Stimulated activated naive CD8-positive, alpha-beta T cell treated with anti-CD3 and anti-CD28 coated beads, Interleukin-15, Interleukin-2, amounts not matched to agents 100 ng/mL and 50 ng/mL, for 24 hours (primary cell): ENCODE data around the gene CCDC169.

Source experiments
- H3K27ac Mint-ChIP-seq: one replicate; pipeline ENCODE4 v1.8.0; 2021; ENCODE audit warnings: mild to moderate bottlenecking, mixed read lengths
- H3K27me3 Mint-ChIP-seq: one replicate; pipeline ENCODE4 v1.8.0; 2021; ENCODE audit warnings: mixed read lengths
- H3K36me3 Mint-ChIP-seq: one replicate; pipeline ENCODE4 v1.8.0; 2021; ENCODE audit warnings: low read depth, mixed read lengths
- H3K4me1 Mint-ChIP-seq: one replicate; pipeline ENCODE4 v1.8.0; 2021; ENCODE audit warnings: low read depth, mixed read lengths
- H3K4me3 Mint-ChIP-seq: one replicate; pipeline ENCODE4 v1.8.0; 2021; ENCODE audit warnings: mild to moderate bottlenecking, mixed read lengths
- H3K9me3 Mint-ChIP-seq: one replicate; pipeline ENCODE4 v1.8.0; 2021; ENCODE audit warnings: mixed read lengths

Gene CCDC169

DNA sequence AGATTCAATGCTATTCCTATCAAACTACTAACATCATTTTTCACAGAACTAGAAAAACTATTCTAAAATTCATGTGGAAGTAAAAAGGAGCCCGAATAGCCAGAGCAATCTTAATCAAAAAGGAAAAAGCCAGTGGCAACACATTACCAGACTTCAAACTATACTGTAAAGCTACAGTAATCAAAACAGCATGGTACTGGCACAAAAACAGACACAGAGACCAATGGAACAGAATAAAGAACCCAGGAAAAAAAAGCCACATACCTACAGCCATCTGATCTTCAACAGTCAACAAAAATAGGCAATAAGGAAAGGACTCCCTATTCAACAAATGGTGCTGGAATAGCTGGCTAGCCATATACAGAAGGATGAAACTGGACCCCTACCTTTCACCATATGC, 72.9 kb downstream of the CCDC169 start:
- Mint-ChIP-seq H3K27ac (no peak overlapping the region), H3K4me1 (no peaks in the 10 kb centered on the region), H3K9me3 (no peaks in the 10 kb centered on the region), H3K36me3 (no peaks in the 10 kb centered on the region), H3K27me3 (no peaks in the 10 kb centered on the region), H3K4me3 (no peak overlapping the region)

DNA sequence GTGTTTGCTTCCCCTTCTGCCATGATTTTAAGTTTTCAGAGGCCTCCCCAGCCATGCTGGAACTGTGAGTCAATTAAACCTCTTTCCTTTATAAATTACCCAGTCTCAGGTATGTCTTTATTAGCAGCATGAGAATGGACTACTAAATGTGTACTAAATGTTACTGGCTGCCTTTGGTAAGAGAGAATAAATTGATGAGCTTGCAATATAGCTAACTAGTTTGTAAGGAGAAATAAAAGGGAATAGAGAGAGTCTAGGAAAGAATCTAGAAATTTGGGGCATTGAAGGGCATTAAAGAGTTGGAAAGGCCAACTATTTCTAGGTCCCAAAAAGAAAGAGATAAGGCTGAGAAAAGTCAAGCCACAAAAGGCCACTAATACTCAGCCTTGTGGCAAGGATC, 77.7 kb downstream of the CCDC169 start:
- no peak overlapping the region for H3K27ac Mint-ChIP-seq
- peaks cover 4% of the 10 kb centered on the region for H3K9me3 Mint-ChIP-seq
- no peak overlapping the region for H3K4me3 Mint-ChIP-seq
- no peaks in the 10 kb centered on the region for H3K36me3 Mint-ChIP-seq
- H3K4me1 Mint-ChIP-seq: no peaks in the 10 kb centered on the region
- H3K27me3 Mint-ChIP-seq: no peaks in the 10 kb centered on the region

DNA sequence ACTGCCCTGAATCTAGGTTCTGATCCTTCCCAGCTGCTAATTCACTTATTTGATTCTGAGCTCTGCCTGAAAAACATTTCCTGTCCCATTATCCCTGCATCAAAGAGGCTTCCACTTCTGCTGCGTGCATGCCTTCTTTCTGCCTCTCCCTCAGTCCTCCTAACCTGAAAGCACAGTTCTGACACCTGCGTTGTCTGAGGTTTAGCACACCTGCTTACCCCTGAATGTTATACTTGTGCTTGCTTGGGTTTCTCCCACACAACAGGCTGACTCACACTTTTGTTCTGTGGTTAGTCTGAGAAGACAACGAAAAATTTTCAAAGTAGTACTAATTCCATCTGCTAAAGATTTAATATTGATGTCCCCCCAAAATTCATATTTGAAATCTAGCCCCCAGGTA, 80.2 kb downstream of the CCDC169 start:
- Mint-ChIP-seq H3K4me3 (no peak overlapping the region), H3K27me3 (no peaks in the 10 kb centered on the region), H3K27ac (no peak overlapping the region), H3K4me1 (no peaks in the 10 kb centered on the region), H3K36me3 (no peaks in the 10 kb centered on the region), H3K9me3 (peaks cover 4% of the 10 kb centered on the region)

DNA sequence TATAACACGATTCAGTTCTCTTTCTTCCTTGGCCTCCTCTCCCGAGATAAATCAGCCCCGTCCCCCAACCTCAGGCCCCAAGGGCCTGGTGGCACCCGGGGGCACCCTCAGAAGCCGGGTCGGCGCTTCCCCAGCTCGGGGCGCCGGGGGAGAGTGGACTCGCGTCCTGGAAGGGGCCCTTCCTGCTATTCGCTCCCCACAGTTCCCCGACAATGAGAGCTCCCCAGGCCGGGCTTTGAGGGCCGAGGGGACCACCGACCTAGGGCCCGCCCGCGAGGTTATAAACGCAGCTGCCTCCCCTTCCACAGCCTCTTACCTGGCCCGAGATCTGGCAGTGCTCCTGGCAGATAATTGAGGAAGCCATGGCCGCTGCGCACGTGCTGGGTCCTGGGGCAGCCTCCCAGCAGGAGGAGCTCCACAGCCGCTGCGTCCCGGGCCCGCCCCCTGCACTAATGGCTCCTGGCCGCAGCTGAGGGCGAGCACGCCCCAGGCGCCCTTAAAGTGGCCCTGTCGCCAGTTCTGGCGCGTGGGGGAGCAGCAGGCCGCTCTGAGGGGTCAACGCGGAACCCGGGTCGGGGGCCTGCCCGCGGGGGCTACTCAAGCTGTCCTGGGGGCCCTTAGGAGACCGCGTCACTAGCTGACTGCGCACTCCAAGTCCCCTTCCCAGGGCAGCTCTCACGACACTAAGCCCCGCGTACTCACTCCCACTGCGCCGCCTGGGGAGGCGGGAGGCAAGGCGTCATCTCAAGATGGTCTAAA, 83.3 kb downstream of the CCDC169 start, which contains the start of gene SOHLH2:
TSS of gene SOHLH2 (minus strand) at position 394 of the 759 bp plus-strand sequence. CDS start at position 364, 30 bp downstream.
- H3K27me3 Mint-ChIP-seq: no peaks in the 10 kb centered on the region
- no peaks in the 10 kb centered on the region for H3K36me3 Mint-ChIP-seq
- no peak within 1 kb of the TSS for H3K27ac Mint-ChIP-seq
- no peak within 1 kb of the TSS for H3K4me3 Mint-ChIP-seq
- H3K4me1 Mint-ChIP-seq: no peaks in the 10 kb centered on the region
- H3K9me3 Mint-ChIP-seq: peaks cover 4% of the 10 kb centered on the region

DNA sequence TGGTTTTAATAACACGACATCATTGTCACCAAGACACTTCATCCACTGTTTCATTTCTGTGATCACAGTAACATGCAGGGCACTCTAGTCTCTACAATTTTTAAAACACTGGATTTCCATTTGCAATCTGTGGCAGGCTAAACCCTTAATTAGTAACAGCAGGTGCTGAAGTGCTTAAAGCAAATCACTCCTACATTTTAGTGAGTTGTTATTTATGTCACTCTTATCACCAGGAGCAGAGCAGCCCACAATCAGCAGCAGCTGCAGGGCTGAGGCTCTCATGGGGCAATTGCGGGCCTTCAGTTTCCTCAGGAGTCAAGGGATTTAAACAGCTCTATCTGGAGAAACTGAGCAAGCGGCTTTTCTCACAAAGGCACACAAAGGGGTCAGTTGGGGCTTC, 84.8 kb downstream of the CCDC169 start:
- no peaks in the 10 kb centered on the region for H3K4me1 Mint-ChIP-seq
- H3K27ac Mint-ChIP-seq: no peak overlapping the region
- no peaks in the 10 kb centered on the region for H3K36me3 Mint-ChIP-seq
- H3K4me3 Mint-ChIP-seq: no peak overlapping the region
- no peaks in the 10 kb centered on the region for H3K9me3 Mint-ChIP-seq
- no peaks in the 10 kb centered on the region for H3K27me3 Mint-ChIP-seq

DNA sequence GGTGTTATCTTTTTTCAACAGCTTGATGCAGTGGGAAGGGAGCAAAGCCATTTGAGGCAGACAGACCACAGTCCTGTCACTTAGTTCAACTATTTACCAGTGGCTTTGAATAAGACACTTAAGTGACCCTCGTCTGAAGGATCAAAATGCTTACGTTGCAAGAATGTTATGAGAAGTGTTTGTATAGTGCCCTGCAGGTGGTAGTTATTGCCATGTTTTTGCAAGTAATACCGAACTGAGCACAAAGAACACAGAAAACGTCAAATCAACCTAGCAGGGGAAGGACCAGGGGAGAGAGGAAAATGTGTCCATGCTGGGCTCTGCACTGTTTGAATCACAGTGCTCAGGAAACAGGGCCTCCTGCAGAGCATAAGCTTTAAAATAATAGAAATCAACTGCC, 86.0 kb downstream of the CCDC169 start:
- no peaks in the 10 kb centered on the region for H3K4me1 Mint-ChIP-seq
- H3K27me3 Mint-ChIP-seq: no peaks in the 10 kb centered on the region
- no peaks in the 10 kb centered on the region for H3K9me3 Mint-ChIP-seq
- no peaks in the 10 kb centered on the region for H3K36me3 Mint-ChIP-seq
- H3K27ac Mint-ChIP-seq: no peak overlapping the region
- no peak overlapping the region for H3K4me3 Mint-ChIP-seq

DNA sequence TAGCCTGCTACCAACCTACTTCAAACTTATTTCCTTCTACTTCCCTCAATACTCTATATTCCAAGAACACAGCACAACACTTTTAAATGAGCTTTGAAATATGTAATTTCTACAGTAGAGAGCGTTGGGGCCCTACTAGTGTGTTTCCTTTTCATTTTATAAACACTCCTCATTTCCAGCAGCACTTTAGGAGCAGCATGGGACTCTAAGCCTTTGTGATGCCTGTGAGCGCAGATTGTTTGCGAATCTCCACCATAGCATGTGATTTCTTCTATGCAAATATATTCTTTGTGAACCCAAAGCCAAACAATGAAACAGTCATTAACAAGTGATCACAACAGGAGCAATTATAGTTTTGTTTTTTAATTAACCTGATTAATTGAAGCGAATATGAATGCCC, 86.9 kb downstream of the CCDC169 start:
- Mint-ChIP-seq H3K27ac (no peak overlapping the region), H3K9me3 (no peaks in the 10 kb centered on the region), H3K27me3 (no peaks in the 10 kb centered on the region), H3K4me1 (no peaks in the 10 kb centered on the region), H3K4me3 (no peak overlapping the region), H3K36me3 (no peaks in the 10 kb centered on the region)

DNA sequence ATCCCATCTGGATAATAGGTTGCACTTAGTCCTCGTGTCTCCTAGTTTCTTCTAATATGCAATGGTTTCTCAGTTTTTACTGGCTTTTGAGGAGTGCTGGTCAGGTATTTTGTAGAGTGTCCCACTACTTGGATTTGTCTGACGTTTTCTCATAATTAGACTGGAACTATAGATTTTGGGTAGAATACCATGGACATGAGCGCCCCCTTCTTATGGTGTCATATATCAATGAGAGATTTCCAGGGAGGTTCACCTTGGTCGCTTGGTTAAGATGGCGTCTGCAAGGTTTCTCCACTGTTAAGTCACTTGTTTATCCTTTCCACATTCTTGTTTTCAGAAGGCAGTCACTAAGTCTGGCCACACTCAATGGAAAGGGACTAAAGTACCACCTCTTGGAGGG, 89.9 kb downstream of the CCDC169 start:
- Mint-ChIP-seq H3K27ac (no peak overlapping the region), H3K4me1 (no peaks in the 10 kb centered on the region), H3K36me3 (no peaks in the 10 kb centered on the region), H3K4me3 (no peak overlapping the region), H3K27me3 (no peaks in the 10 kb centered on the region), H3K9me3 (no peaks in the 10 kb centered on the region)

DNA sequence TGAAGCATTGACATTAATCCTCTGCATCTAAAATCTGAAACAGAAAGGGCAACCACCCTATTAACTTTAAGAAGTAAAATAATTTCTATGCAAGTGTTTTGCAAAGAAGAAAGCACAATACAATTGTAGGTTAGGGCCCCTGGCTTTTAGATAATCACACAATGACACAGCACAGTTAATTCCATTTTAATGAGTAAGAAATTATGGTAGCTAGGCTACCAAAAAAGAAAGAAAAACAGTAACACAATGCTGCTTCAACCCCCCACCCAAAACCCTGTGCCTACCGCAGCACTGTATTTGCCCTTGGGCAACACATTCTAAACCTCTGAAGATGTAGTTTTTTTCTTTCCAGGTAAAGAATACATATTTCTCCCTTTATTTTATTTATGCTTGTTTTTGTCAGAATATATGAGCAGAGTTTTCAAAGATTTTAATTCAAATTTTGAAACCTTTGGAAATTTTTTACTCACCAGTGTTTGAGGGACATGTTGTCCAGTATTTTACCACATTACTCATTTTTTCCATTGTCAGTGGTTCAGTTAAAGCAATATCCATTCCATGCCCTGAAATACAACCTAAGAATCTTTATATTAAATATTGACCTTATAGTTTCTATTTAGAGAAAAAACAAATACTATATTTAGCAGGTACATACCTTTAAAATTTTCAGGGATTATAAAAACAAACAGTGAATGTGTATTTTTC, 104.3 kb downstream of the CCDC169 start:
- H3K9me3 Mint-ChIP-seq: no peaks in the 10 kb centered on the region
- H3K4me3 Mint-ChIP-seq: no peak overlapping the region
- H3K27ac Mint-ChIP-seq: no peak overlapping the region
- H3K4me1 Mint-ChIP-seq: no peaks in the 10 kb centered on the region
- no peaks in the 10 kb centered on the region for H3K36me3 Mint-ChIP-seq
- H3K27me3 Mint-ChIP-seq: no peaks in the 10 kb centered on the region

DNA sequence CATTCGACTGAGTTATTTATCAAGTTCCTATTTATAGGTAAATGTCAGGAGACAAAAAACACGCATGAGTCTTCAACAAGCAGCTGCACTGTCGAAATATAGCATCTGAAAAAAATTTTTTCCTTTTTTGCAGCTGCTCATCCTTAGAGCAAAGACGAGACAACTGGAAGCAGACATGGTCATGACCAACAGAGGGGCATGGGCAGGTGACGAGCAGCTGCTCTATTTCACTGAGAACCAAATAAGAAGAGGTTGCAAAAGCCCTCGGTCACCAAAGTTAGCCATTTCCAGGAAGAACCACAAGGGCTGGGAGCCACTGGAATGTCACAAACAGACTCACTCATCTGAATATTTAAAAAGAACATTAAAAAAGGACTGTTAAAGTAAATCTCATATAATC, 105.4 kb downstream of the CCDC169 start:
- no peaks in the 10 kb centered on the region for H3K9me3 Mint-ChIP-seq
- no peak overlapping the region for H3K27ac Mint-ChIP-seq
- H3K4me3 Mint-ChIP-seq: no peak overlapping the region
- no peaks in the 10 kb centered on the region for H3K36me3 Mint-ChIP-seq
- H3K27me3 Mint-ChIP-seq: no peaks in the 10 kb centered on the region
- no peaks in the 10 kb centered on the region for H3K4me1 Mint-ChIP-seq

DNA sequence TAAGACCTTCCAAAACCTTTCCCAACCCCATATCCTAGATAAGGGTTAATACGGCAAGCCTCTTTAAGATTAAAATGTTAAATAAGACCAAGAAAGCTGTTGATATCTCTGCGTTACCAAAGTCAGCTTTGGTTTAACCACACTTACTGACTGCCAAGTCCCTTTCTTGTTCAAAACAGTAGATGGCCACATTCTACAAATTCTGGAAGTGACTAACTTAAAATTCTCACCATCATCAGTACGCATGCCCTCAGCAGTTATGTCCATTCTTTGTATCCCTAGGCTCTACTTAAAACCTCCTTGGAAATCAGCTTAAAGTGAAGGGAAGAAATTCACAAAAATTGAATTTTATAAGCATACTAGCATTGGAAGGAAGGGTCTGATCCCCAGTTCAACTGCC, 106.8 kb downstream of the CCDC169 start:
- Mint-ChIP-seq H3K4me1 (no peaks in the 10 kb centered on the region), H3K4me3 (no peak overlapping the region), H3K36me3 (no peaks in the 10 kb centered on the region), H3K27me3 (no peaks in the 10 kb centered on the region), H3K9me3 (no peaks in the 10 kb centered on the region), H3K27ac (no peak overlapping the region)

DNA sequence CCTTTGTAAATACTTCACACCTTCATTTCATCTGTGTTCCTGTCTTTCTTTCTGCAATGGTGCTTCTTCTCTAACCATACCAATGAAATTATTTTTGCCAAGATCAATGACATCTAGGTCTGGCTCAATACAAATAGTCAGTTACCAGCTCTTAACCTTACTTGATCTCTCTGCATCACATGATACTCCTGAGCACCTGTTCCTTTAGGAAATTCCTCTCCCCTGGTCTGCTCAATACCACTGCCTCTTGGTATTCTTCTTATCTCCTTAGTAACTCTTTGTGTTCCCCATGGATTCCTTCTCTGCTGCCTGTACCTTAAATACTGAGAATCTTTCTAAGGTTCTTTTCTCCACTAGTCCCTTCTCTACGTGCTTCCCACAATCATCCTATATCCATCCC, 109.2 kb downstream of the CCDC169 start:
- Mint-ChIP-seq H3K27ac (no peak overlapping the region), H3K27me3 (no peaks in the 10 kb centered on the region), H3K9me3 (no peaks in the 10 kb centered on the region), H3K36me3 (no peaks in the 10 kb centered on the region), H3K4me1 (no peaks in the 10 kb centered on the region), H3K4me3 (no peak overlapping the region)

DNA sequence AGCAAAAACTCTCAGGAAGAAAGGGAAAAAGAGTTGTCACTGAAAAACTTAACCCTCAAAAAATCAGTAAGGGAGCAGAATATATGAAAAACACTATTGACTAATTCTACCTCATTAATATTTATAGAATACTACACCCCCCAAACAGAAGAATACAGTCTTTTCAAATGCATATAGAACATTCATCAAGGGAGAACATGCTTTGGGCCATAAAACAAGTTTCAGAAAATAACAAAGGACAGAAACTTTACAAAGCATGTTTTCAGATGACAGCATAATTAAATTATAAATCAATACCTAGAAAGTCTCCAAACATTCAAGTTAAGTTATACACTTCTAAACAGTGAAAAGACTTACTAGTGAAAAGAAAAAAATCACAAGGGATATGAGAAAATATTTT, 113.7 kb downstream of the CCDC169 start:
- H3K27me3 Mint-ChIP-seq: no peaks in the 10 kb centered on the region

More for the DNA sequence above, 113.7 kb downstream of the CCDC169 start:
- Mint-ChIP-seq H3K36me3 (no peaks in the 10 kb centered on the region), H3K4me1 (no peaks in the 10 kb centered on the region), H3K9me3 (no peaks in the 10 kb centered on the region), H3K27ac (no peak overlapping the region), H3K4me3 (no peak overlapping the region)
